NCI-H1092 treated with DMSO at 0.1 percent for 48 hours (cell line): Measurements from ENCODE around the gene SRSF7.

Experiments
- DNase-seq: peaks from one replicate; lab custom pipeline; 2025; lab: John Stamatoyannopoulos, UW

The SRSF7 gene

DNA sequence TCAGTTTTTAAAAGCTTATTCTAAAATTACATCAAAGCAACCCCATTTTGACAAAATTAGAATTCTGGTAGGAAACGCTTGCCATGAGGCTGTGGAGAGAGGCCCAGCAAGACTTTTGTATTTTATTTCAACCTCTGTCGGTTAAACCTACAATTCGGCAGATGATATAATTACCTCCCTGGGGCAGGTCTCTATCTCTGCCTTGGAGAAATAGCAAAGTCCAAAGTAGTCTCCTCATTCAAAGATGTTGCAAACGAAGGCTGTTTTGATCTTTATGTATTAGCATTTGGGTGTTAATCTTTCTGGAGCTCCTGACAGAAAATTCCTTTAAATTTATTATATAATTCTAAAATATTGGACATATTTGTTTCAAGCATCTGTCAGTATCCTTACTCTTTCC lies 49.6 kb downstream of the SRSF7 start:
- DNase-seq: no peak

DNA sequence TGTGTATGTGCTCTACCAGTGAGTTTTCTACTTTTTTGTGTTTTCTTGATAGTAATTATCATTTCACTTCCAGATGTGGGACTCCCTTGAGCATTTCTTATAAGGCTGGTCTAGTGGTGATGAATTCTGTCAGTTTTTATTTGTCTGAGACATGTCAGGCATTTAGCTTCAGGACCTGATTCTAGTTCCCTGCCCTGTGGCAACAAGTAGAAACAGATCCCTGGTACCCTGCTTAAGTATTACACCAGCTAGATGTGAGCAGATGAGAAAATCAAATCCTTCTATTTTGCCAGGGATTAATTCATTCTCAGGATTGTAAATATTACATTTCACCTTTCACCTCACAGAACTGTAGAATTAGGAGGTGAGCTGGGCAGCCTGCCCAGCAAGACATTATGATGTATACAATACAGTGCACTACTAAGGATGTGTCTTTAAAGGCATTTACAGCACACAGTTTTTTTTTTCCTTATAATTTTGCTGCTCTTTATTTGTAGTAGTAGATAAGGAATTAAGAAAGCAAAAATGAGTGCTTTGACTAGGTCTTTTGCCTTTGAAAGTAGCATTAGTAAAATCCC lies 50.2 kb downstream of the SRSF7 start:
- DNase-seq: no peak

DNA sequence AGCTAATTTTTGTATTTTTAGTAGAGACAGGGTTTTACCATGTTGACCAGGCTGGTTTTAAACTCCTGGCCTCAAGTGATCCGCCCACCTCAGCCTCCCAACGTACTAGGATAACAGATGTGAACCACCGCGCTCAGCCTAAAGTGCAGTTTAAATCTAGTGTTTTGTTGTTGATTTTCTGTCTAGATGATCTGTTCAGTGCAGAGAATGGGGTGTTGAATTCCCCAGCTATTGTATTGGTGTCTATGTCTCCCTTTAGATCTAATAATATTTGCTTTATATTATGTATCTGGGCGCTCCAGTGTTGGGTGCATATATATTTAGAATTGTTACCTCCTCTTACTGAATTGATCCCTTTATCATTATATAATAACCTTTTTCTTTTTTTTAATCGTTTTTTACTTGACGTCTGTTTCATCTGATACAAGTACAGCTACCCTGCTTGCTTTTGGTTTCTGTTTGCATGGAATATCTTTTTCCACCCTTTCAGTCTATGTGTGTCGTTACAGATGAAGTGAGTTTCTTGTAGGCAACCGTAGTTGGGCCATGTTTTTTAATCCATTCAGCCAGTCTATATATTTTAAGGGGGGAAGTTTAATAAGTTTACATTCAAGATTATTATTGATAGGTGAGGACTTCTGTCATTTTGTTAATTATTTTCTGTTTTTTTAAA lies 50.9 kb downstream of the SRSF7 start:
- DNase-seq: no peak

DNA sequence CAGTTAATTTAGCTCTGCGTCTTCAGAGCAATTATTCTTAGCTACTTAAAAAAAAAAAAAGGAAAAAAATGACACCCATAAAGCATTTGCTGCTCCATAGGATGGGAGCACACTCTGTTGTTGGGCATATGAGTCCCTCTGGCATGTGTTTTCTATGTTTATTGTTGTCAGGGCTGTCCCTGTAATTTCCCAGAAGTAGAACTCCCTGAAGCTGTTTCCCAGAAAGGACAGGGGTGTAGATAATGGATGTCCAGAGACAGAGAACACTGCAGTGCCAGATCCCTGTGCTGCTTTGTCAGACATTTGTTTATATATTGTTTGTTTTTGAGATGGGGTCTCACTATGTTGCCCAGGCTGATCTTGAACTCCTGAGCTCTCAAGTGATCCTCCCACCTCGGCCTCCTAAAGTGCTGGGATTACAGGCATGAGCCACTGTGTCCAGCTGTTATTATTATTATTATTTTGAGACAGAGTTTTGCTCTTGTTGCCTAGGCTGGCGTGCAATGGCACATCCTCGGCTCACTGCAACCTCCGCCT lies 52.6 kb downstream of the SRSF7 start:
- DNase-seq: no peak

DNA sequence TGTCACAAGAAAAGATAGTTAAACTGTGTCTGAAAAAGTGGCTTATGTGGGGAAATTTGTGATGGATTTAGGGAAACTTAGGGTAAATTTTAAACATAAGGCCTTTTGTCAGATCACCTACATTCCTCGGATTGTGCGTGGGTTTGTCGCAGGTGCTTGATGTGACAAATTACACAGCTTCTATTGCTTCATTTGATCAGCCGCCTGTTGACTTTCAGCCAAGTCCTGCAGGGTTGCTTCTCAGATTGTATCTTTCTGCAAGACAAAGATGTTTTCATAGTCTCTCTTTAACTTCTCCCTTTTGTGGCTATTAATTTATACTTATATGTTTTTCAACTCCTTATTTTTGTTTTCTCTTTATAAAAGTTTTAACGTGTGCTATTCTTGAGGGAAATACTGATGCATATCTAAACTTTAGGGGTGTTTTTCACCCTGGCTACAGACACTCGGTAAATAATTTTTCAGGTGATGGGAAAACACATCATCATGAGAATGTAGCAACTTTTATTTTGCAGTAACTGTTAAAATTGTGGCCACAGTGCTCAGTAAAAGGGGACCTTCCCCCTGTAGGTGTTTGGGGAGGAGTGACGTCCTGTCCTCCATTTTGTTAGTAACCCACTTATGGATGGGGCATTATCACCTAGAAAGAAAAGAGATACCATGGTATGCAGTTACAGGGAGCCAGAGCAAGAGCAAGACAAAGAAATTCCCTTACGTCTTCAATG lies 53.9 kb downstream of the SRSF7 start:
- DNase-seq: no peak
